GM19395 (cell line): ENCODE data around the gene CARNS1.
A peak's percentile ranks its signal among the peaks of the same experiment; 100 is the strongest.

Source experiments
- ATAC-seq: cut with Tn5 transposase; IDR thresholded peaks from one replicate; pipeline ENCODE4 v1.9.1; 2021; ENCODE audit warnings: mild to moderate bottlenecking, moderate library complexity; ENCODE audit not compliant: unreplicated experiment

Gene CARNS1

GRCh38 chr11:67408437-67409200 is 6.9 kb upstream of the CARNS1 start:
- no peak for ATAC-seq

- ATAC-seq = peak; percentile 63
Observed at GRCh38 chr11:67409261-67409666, 6.2 kb upstream of the CARNS1 start.

- no peak for ATAC-seq
Observed at GRCh38 chr11:67409781-67410368, 5.6 kb upstream of the CARNS1 start.

- no peak for ATAC-seq
Observed at GRCh38 chr11:67410369-67410831, 5.1 kb upstream of the CARNS1 start.

GRCh38 chr11:67410984-67411784 is 4.3 kb upstream of the CARNS1 start:
- ATAC-seq = no peak

GRCh38 chr11:67411785-67412152 is 3.7 kb upstream of the CARNS1 start:
- no peak for ATAC-seq

GRCh38 chr11:67412495-67413179 is 2.8 kb upstream of the CARNS1 start:
- ATAC-seq = no peak

GRCh38 chr11:67413266-67413849 is 2.1 kb upstream of the CARNS1 start:
- no peak for ATAC-seq

GRCh38 chr11:67416416-67417335 is 1.2 kb downstream of the CARNS1 start:
- no peak for ATAC-seq

- no peak for ATAC-seq
Observed at GRCh38 chr11:67417425-67417824, 1.9 kb downstream of the CARNS1 start.

GRCh38 chr11:67418476-67419281 is 3.2 kb downstream of the CARNS1 start:
- ATAC-seq = no peak

- no peak for ATAC-seq
Observed at GRCh38 chr11:67419325-67420049, 4.0 kb downstream of the CARNS1 start.

GRCh38 chr11:67420147-67420645 is 4.7 kb downstream of the CARNS1 start:
- ATAC-seq = no peak

GRCh38 chr11:67420646-67421429 is 5.4 kb downstream of the CARNS1 start:
- ATAC-seq = peak; percentile 75

- ATAC-seq = no peak
Observed at GRCh38 chr11:67421430-67422031, 6.1 kb downstream of the CARNS1 start.

GRCh38 chr11:67422891-67423290 is 7.4 kb downstream of the CARNS1 start:
- ATAC-seq = no peak

- ATAC-seq = no peak
Observed at GRCh38 chr11:67423466-67423865, 8.0 kb downstream of the CARNS1 start.
